Ishikawa (cell line): Measurements from ENCODE around the gene AEBP1.
A peak's percentile ranks its signal among the peaks of the same experiment; 100 is the strongest.

ENCODE experiments used
- CEBPB ChIP-seq: IDR thresholded peaks from 2 replicates; pipeline ENCODE4 v1.6.1; 2012
- CREB1 ChIP-seq: IDR thresholded peaks from 2 replicates; pipeline ENCODE4 v1.6.1; 2012; ENCODE audit warnings: low read depth
- EGR1 ChIP-seq: IDR thresholded peaks from 2 replicates; pipeline ENCODE4 v1.6.1; 2012
- EP300 ChIP-seq: IDR thresholded peaks from 2 replicates; pipeline ENCODE4 v1.6.1; 2012; ENCODE audit warnings: borderline replicate concordance
- FOXM1 ChIP-seq: IDR thresholded peaks from 2 replicates; pipeline ENCODE4 v1.6.1; 2012; ENCODE audit warnings: low read depth, borderline replicate concordance
- MAX ChIP-seq: IDR thresholded peaks from 2 replicates; pipeline ENCODE4 v1.6.1; 2012
- REST ChIP-seq: IDR thresholded peaks from 2 replicates; pipeline ENCODE4 v1.6.1; 2012; ENCODE audit warnings: low read depth, mild to moderate bottlenecking
- TAF1 ChIP-seq: IDR thresholded peaks from 2 replicates; pipeline ENCODE4 v1.6.1; 2012; ENCODE audit warnings: low read depth, mild to moderate bottlenecking
- USF1 ChIP-seq: IDR thresholded peaks from 2 replicates; pipeline ENCODE4 v1.6.1; 2012
- YY1 ChIP-seq: IDR thresholded peaks from 2 replicates; pipeline ENCODE4 v1.6.1; 2012; ENCODE audit warnings: low read depth

- no peak for TF ChIP-seq MAX
- TF ChIP-seq EP300, result no peak
- no peak for TF ChIP-seq TAF1
- TF ChIP-seq CREB1, result no peak
- TF ChIP-seq USF1, result no peak
- no peak for TF ChIP-seq YY1
- TF ChIP-seq REST, result no peak
- TF ChIP-seq CEBPB, result peak; percentile 63
- TF ChIP-seq FOXM1, result no peak
- no peak for TF ChIP-seq EGR1
Measured at GRCh38 chr7:44104860-44105771, 971 bp downstream of the AEBP1 start.
